GM12801 (cell line): ENCODE data around the gene C11orf42.

Source experiments
- TF ChIP-seq, protein P1 (sequence below): IDR thresholded peaks from one replicate; pipeline ENCODE4 v1.5.1; 2011; ENCODE audit warnings: control low read depth; ENCODE audit not compliant: insufficient read length; ENCODE audit errors: extremely low read depth

C11orf42 gene

DNA sequence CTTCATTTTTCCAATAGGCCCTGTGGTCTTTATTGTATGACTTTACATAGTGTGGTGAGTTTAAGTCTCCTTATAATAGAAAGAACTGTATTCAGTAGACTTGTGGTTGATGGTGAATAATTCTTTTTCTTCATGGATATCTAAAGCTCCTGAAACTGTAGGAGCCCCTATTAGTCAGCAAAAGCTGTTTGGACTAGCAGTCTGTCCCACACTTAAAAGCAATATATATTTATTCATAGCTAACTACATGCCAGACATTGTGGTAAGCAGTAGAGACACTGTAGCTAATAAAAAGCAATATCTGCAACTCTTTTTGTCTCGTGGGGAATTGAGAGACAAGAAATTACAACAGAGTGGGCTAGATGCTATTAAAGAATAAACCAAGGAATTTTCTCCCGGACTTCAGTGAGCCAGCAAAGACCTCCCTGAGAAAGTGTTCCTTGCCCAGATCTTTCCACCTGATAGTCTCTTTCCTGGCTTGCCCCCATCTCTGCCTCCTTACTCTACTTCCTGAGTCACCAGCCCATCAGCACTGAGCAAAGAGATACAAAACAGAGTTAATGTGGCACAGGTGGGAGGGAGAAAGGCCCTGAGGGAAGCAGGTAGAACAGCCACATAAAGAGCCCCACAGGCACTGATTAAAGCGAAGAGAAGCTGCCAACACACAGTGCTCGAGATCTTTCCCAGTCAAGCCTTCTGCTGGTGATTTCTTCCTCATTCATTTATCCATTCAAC lies 7.7 kb upstream of the C11orf42 start:
- TF ChIP-seq, protein P1, sequence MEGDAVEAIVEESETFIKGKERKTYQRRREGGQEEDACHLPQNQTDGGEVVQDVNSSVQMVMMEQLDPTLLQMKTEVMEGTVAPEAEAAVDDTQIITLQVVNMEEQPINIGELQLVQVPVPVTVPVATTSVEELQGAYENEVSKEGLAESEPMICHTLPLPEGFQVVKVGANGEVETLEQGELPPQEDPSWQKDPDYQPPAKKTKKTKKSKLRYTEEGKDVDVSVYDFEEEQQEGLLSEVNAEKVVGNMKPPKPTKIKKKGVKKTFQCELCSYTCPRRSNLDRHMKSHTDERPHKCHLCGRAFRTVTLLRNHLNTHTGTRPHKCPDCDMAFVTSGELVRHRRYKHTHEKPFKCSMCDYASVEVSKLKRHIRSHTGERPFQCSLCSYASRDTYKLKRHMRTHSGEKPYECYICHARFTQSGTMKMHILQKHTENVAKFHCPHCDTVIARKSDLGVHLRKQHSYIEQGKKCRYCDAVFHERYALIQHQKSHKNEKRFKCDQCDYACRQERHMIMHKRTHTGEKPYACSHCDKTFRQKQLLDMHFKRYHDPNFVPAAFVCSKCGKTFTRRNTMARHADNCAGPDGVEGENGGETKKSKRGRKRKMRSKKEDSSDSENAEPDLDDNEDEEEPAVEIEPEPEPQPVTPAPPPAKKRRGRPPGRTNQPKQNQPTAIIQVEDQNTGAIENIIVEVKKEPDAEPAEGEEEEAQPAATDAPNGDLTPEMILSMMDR, result no peak

DNA sequence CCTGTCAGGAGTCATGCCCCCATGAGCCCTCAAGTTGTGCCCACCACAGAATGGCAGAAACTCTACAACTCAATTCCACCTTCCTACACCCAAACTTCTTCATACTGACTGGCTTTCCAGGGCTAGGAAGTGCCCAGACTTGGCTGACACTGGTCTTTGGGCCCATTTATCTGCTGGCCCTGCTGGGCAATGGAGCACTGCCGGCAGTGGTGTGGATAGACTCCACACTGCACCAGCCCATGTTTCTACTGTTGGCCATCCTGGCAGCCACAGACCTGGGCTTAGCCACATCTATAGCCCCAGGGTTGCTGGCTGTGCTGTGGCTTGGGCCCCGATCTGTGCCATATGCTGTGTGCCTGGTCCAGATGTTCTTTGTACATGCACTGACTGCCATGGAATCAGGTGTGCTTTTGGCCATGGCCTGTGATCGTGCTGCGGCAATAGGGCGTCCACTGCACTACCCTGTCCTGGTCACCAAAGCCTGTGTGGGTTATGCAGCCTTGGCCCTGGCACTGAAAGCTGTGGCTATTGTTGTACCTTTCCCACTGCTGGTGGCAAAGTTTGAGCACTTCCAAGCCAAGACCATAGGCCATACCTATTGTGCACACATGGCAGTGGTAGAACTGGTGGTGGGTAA lies 6.1 kb upstream of the C11orf42 start, which contains the start of gene OR52W1:
Gene OR52W1, plus strand, starts transcription at position 51 of the 637 bp plus-strand sequence. Its CDS starts 0 bp downstream, at position 51.
- TF ChIP-seq, protein P1, result no peak

DNA sequence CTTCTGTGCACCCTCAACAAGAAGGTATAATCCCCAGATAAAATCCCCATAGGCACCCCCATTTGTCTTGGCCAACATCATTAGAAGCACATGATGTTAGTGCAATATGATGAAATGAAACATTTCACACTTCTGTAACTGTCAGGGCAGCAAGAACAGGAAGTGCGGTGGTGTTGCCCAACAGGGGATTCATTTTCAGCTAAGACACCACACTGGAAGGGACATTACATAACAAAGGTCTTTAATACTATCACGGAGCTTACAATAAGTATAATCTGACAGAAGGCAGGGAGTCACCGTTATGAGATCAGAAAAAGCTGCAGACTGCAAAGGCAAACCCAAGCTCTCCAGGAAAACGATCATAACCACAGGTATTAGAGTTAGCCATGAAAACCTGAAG lies 4.4 kb upstream of the C11orf42 start:
- TF ChIP-seq, protein P1, result no peak

DNA sequence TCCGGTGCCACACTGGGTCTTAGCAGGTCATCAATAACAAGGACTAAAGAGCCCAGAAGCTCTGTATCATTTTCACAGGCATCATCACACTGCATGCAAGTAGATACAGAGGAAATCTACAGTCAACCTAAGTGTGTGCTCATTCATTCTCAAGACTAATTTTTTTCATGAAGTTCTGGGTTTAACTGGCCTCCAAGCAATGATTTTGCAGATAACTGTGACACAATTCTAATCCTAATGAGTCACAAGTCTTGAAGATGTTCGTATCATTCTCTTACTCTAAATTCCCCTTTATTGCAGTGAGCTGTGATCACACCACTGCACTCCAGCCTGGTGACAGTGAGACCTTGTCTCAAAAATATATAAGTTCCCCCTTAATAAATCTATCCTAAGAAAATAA lies 3.9 kb upstream of the C11orf42 start:
- TF ChIP-seq, protein P1, result no peak

DNA sequence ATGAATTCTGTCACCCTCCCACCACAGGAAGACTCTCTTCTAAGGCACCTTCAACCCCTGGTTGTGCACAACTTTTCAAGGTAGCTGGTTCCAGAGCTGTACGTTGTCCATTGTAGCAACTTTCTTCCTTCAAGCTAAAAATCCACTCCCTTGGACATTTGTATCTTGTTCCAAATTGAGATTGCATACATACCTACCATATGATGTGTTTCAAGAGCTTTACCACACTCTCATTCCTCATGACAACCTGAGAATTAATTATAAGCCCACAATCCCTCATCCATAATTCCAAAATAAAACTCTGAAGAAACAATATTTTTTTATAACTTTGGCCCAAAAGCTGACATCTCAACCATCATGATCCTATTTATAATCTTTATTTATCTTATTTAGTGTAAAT lies 3.3 kb upstream of the C11orf42 start:
- TF ChIP-seq, protein P1, result no peak

DNA sequence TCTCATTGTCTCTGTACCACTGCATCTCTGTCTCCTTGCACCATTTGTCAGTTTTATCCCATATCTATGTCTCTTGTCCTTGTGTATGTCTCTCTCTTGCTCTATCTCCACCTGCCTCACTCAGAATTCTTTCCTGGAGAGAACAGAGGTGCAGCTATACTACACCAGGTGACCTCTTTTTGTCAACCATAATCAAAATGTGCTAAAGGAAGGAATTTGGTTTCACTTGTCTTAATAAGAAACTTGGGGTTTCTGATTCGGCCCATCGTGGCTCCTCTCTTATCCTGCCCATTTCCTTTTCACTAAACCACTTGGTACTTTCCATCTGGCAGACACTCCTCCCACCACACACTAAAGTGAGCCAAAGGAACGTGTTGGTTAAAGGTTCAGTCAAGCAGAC lies 2.0 kb upstream of the C11orf42 start:
- TF ChIP-seq, protein P1, result no peak

DNA sequence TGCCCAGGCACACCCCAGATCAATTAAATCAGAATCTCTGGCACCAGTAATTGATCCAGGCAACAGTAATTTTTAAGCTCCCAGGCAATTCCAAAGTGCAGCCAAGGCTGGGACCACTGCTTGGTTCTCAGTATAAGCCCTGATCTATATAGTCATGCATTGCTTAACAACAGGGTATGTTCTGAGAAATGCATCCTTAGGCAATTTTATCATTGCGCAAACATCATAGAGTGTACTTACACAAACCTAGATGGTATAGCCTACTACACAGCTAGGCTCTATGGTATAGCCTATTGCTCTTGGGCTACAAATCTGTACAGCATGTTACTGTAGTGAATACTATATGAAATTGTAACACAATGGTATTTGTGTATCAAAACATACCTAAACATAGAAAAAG lies 651 bp upstream of the C11orf42 start:
- TF ChIP-seq, protein P1, result no peak
